ENCODE results near the gene KCNJ3. TPM values are rescaled to one million over a fixed set of nuclear protein-coding genes. Genes with fewer than 3 reads are reported as not detected.

The KCNJ3 gene
- total and polyA plus RNA-seq, 2 experiments from 2014 or later = not detected

DNA sequence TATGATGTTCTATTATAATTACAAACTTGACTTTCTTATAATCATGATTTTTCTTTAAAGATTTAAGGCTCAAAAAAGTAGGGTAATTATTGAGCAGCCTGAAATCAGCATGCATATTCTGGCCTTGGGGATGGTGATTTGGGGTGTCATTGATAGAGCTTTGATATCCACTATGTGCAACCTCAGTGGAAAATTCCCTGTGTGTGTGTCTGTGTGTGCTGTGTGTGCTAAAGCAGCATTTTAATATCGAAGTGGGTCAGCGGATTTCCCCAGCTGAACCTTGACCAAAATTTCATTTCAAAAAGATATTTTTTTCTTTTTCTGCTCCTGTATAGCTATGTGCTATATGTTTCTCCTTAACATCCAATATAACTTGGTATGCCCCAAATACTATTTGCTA is 11.6 kb downstream of the KCNJ3 start:
- Histone ChIP-seq H3F3A (ENCODE audit: insufficient read depth) (no peaks in the 10 kb centered on the region), H3K27me3 (replicated peaks; ENCODE audit: insufficient read depth) (no peaks in the 10 kb centered on the region), H4K20me1 (ENCODE audit: insufficient read depth) (no peaks in the 10 kb centered on the region), H3K9me2 (ENCODE audit: insufficient read depth) (no peaks in the 10 kb centered on the region), H3K36me3 (ENCODE audit: low read depth) (no peaks in the 10 kb centered on the region), H3K79me2 (ENCODE audit: insufficient read depth) (no peaks in the 10 kb centered on the region), H3K4me2 (ENCODE audit: unreplicated experiment) (no peak overlapping the region), H3K27ac (no peak overlapping the region), H3K4me1 (ENCODE audit: insufficient read depth) (no peaks in the 10 kb centered on the region), H3K9me3 (ENCODE audit: low read depth) (no peaks in the 10 kb centered on the region), H3K4me3 (no peak overlapping the region), H3K9ac (no peak overlapping the region), H2AFZ (no peak overlapping the region)
- DNase-seq = no peak
- TF ChIP-seq EZH2phosphoT487 (IDR thresholded peaks at IDR 0.05; ENCODE audit: insufficient read depth, low read depth) (no peak), EZH2 (IDR thresholded peaks at IDR 0.05; ENCODE audit: insufficient read depth, poor library complexity, severe bottlenecking) (no peak)
- in situ Hi-C loops (cut with MboI) = no loop called here
- 21 to 31% methylated on average over 2 of the region's 2 CpGs for WGBS, 2 experiments (ENCODE audit: low coverage in 1 of 2, low lambda C conversion rate in 2 of 2, missing lambda C conversion rate in 2 of 2)

DNA sequence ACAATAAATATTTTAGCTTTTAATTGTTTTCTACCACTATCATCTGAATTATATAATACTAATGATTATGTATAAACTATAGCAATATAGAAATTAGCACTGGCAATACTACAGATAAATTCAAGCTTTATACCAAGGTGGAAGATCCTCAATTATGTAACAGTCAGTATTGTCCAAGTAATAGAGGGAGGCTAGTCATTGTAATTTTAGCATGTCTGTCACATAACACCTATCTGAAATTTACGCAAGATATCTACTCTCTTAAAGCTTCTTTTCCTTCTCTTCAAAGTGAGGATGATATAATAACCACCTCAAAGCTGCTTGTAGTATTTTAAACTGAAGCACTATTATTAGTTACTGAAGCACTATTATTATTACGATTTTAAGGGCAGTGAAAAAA is 12.2 kb downstream of the KCNJ3 start:
- 12 to 16% methylated on average over 2 of the region's 2 CpGs for WGBS, 2 experiments (ENCODE audit: low coverage in 1 of 2, low lambda C conversion rate in 2 of 2, missing lambda C conversion rate in 2 of 2)
- no peak for DNase-seq
- Histone ChIP-seq H4K20me1 (ENCODE audit: insufficient read depth) (no peaks in the 10 kb centered on the region), H3K79me2 (ENCODE audit: insufficient read depth) (no peaks in the 10 kb centered on the region), H3K4me2 (ENCODE audit: unreplicated experiment) (no peak overlapping the region), H3K27ac (no peak overlapping the region), H3K36me3 (ENCODE audit: low read depth) (no peaks in the 10 kb centered on the region), H3K9me3 (ENCODE audit: low read depth) (no peaks in the 10 kb centered on the region), H3K9ac (no peak overlapping the region), H3F3A (ENCODE audit: insufficient read depth) (no peaks in the 10 kb centered on the region), H3K9me2 (ENCODE audit: insufficient read depth) (no peaks in the 10 kb centered on the region), H3K27me3 (replicated peaks; ENCODE audit: insufficient read depth) (no peaks in the 10 kb centered on the region), H3K4me3 (no peak overlapping the region), H2AFZ (no peak overlapping the region), H3K4me1 (ENCODE audit: insufficient read depth) (no peaks in the 10 kb centered on the region)
- in situ Hi-C loops (cut with MboI) = no loop called here
- TF ChIP-seq EZH2 (IDR thresholded peaks at IDR 0.05; ENCODE audit: insufficient read depth, poor library complexity, severe bottlenecking) (no peak), EZH2phosphoT487 (IDR thresholded peaks at IDR 0.05; ENCODE audit: insufficient read depth, low read depth) (no peak)

DNA sequence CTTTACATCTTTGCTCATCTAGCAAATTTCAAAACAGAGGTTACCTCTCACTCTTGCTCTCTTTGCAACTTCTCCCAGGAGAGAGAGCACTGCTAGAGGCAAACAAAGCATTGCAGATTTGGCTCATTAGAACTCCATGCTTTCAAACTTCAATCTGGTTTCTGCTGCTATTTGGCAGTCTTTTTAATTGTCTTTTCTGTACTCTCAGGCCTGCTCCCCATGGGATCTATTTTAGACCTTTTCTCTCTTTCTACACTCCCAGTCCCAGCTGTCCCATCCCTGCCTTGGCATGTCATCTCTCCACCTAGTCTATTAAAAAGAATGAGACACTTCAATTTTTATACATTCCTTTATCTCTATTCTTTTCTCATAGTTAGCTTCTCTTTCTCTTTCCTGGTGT is 15.2 kb downstream of the KCNJ3 start:
- Histone ChIP-seq H3K27me3 (replicated peaks; ENCODE audit: insufficient read depth) (no peaks in the 10 kb centered on the region), H3K4me2 (ENCODE audit: unreplicated experiment) (no peak overlapping the region), H3K9me3 (ENCODE audit: low read depth) (no peaks in the 10 kb centered on the region), H2AFZ (no peak overlapping the region), H3K9ac (no peak overlapping the region), H3K27ac (no peak overlapping the region), H3K36me3 (ENCODE audit: low read depth) (no peaks in the 10 kb centered on the region), H3K9me2 (ENCODE audit: insufficient read depth) (no peaks in the 10 kb centered on the region), H3F3A (ENCODE audit: insufficient read depth) (no peaks in the 10 kb centered on the region), H3K79me2 (ENCODE audit: insufficient read depth) (no peaks in the 10 kb centered on the region), H4K20me1 (ENCODE audit: insufficient read depth) (no peaks in the 10 kb centered on the region), H3K4me1 (ENCODE audit: insufficient read depth) (no peaks in the 10 kb centered on the region), H3K4me3 (no peak overlapping the region)
- TF ChIP-seq EZH2 (IDR thresholded peaks at IDR 0.05; ENCODE audit: insufficient read depth, poor library complexity, severe bottlenecking) (no peak), EZH2phosphoT487 (IDR thresholded peaks at IDR 0.05; ENCODE audit: insufficient read depth, low read depth) (no peak)
- in situ Hi-C loops (cut with MboI) = no loop called here
- DNase-seq = no peak

DNA sequence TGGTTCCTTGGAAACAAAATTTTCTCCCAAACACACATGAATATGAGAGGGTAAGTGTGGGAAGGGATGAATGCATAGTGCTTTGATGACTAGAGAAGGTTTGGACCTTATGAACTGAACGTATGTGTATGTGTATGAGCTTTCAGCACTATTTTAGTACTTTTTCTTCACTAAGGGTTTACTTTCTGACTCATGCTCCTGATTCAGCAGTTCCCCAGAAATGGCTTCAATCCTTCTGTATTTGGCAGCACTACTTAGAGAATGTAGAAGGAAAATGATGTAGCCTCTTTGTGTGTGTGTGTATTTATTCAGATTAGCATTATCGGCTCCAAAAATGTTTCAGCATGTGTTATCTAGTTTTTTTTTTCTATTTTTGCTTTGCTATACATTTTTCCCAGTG is 22.2 kb downstream of the KCNJ3 start:
- no peak overlapping the region for H3K27ac ChIP-seq
- no peaks in the 10 kb centered on the region for H3F3A ChIP-seq (ENCODE audit: insufficient read depth)
- H3K79me2 ChIP-seq (ENCODE audit: insufficient read depth) = no peaks in the 10 kb centered on the region
- TF ChIP-seq EZH2phosphoT487 (IDR thresholded peaks at IDR 0.05; ENCODE audit: insufficient read depth, low read depth) (no peak), EZH2 (IDR thresholded peaks at IDR 0.05; ENCODE audit: insufficient read depth, poor library complexity, severe bottlenecking) (no peak)
- H3K36me3 ChIP-seq (ENCODE audit: low read depth) = no peaks in the 10 kb centered on the region
- no peak overlapping the region for H3K4me2 ChIP-seq (ENCODE audit: unreplicated experiment)
- no peak overlapping the region for H2AFZ ChIP-seq
- no peak for DNase-seq
- no peaks in the 10 kb centered on the region for H4K20me1 ChIP-seq (ENCODE audit: insufficient read depth)
- in situ Hi-C loops (cut with MboI) = no loop called here
- H3K9me2 ChIP-seq (ENCODE audit: insufficient read depth) = no peaks in the 10 kb centered on the region
- H3K4me3 ChIP-seq = no peak overlapping the region
- WGBS, 2 experiments (ENCODE audit: low coverage in 1 of 2, low lambda C conversion rate in 2 of 2, missing lambda C conversion rate in 2 of 2) = 0 to 2% methylated on average over 2 of the region's 2 CpGs
- H3K4me1 ChIP-seq (ENCODE audit: insufficient read depth) = no peaks in the 10 kb centered on the region
- H3K9me3 ChIP-seq (ENCODE audit: low read depth) = no peaks in the 10 kb centered on the region
- H3K9ac ChIP-seq = no peak overlapping the region
- H3K27me3 ChIP-seq (replicated peaks; ENCODE audit: insufficient read depth) = no peaks in the 10 kb centered on the region

DNA sequence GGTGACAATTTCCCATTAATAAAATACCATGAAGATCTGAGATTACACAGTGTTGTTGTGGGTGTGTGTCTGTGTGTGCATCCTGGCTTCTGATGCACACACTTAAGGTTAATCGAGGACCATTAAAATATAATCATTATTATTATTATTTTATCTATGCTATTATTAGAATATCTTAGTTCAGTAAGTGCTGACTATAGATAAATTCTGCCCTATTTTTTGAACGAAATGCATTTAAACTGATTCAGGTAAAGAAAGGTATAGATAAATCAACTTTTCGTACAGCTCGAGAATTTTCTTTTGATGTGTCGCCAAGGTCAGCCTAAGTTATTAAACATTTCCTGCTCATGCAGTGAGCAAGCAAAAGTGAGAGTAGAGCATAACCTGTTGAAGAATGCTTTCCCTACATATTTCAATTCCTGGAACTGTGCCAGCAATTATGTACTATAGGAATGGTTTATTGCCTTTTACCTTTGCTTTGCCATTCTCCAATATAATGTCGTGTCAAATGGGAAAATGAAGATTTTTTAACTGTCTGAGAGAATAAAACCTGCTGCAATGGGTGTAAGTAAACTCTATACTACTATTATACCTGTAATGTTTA is 25.8 kb downstream of the KCNJ3 start:
- Histone ChIP-seq H3K4me1 (ENCODE audit: insufficient read depth) (no peaks in the 10 kb centered on the region), H3K4me3 (no peak overlapping the region), H4K20me1 (ENCODE audit: insufficient read depth) (no peaks in the 10 kb centered on the region), H3F3A (ENCODE audit: insufficient read depth) (no peaks in the 10 kb centered on the region), H3K9me3 (ENCODE audit: low read depth) (no peaks in the 10 kb centered on the region), H3K79me2 (ENCODE audit: insufficient read depth) (no peaks in the 10 kb centered on the region), H3K9ac (no peak overlapping the region), H3K27me3 (replicated peaks; ENCODE audit: insufficient read depth) (no peaks in the 10 kb centered on the region), H3K9me2 (ENCODE audit: insufficient read depth) (no peaks in the 10 kb centered on the region), H3K36me3 (ENCODE audit: low read depth) (no peaks in the 10 kb centered on the region), H3K27ac (no peak overlapping the region), H2AFZ (no peak overlapping the region), H3K4me2 (ENCODE audit: unreplicated experiment) (no peak overlapping the region)
- in situ Hi-C loops (cut with MboI) = no loop called here
- no peak for DNase-seq
- no peak for TF ChIP-seq EZH2 (IDR thresholded peaks at IDR 0.05; ENCODE audit: insufficient read depth, poor library complexity, severe bottlenecking)
- no peak for TF ChIP-seq EZH2phosphoT487 (IDR thresholded peaks at IDR 0.05; ENCODE audit: insufficient read depth, low read depth)
- WGBS, 2 experiments (ENCODE audit: low coverage in 1 of 2, low lambda C conversion rate in 2 of 2, missing lambda C conversion rate in 2 of 2) = 27 to 37% methylated on average over 6 of the region's 6 CpGs
